Stomach (tissue), 9 donors: ENCODE results near the gene ENPP4. TPM values are rescaled to one million over a fixed set of nuclear protein-coding genes. Genes with fewer than 3 reads are reported as not detected.
A peak's percentile ranks its signal among the peaks of the same experiment; 100 is the strongest.

Experiments used
- DNase-seq, 2 donors: peaks; one replicate each; pipeline versions ENCODE4 v3.0.0 to v3.0.0-alpha.2; 2013 to 2019
- H3K27ac ChIP-seq, 5 donors: fragments of 200-600 bp in 4 of 5; sonication (generic) in 4 of 5; one replicate each; pipeline ENCODE4 v1.5.1; 2013 to 2019; ENCODE audit warnings: mild to moderate bottlenecking in 1 of 5, moderate library complexity in 1 of 5
- H3K27me3 ChIP-seq, 3 donors: fragments of 200-600 bp; sonication (generic); one replicate each; pipeline ENCODE4 v1.5.1; 2017 to 2019; ENCODE audit warnings: mixed run types in 1 of 3
- H3K36me3 ChIP-seq, 4 donors: fragments of 200-600 bp; sonication (generic); 1 replicate in 3 of 4; 2 replicates in 1 of 4; pipeline ENCODE4 v1.5.1; 2016 to 2019
- H3K4me1 ChIP-seq, 4 donors: fragments of 200-600 bp; sonication (generic); one replicate each; pipeline ENCODE4 v1.5.1; 2016 to 2019
- H3K4me3 ChIP-seq, 4 donors: fragments of 200-600 bp; sonication (generic) in 3 of 4; one replicate each; pipeline ENCODE4 v1.5.1; 2016 to 2019; ENCODE audit warnings: mild to moderate bottlenecking in 1 of 4
- H3K9me3 ChIP-seq, 4 donors: fragments of 200-600 bp; sonication (generic); one replicate each; pipeline ENCODE4 v1.5.1; 2016 to 2019
- CTCF ChIP-seq, 7 experiments: fragments of 450-650 bp in 4 of 7; fragments of 200-600 bp in 3 of 7; sonication (generic) in 3 of 7; IDR thresholded peaks; one replicate each; pipeline ENCODE4 v1.5.1; 2016 to 2019; ENCODE audit warnings: antibody characterized with exemption in 7 of 7, control low read depth in 2 of 7, mild to moderate bottlenecking in 1 of 7
- EP300 ChIP-seq: sonication (generic); formaldehyde crosslinking; IDR thresholded peaks from one replicate; pipeline ENCODE4 v1.6.1; 2017; ENCODE audit warnings: antibody characterized with exemption
- POLR2A ChIP-seq, 4 donors: fragments of 450-650 bp; IDR thresholded peaks; one replicate each; pipeline ENCODE4 v1.6.1; 2016; ENCODE audit warnings: antibody characterized with exemption in 4 of 4, control low read depth in 2 of 4, mild to moderate bottlenecking in 1 of 4, moderate library complexity in 1 of 4
- POLR2AphosphoS5 ChIP-seq, 3 donors: sonication (generic); formaldehyde crosslinking; IDR thresholded peaks; one replicate each; pipeline ENCODE4 v1.6.1; 2016; ENCODE audit warnings: antibody characterized with exemption in 3 of 3
- WGBS, 5 donors: extraction: QIAGEN DNeasy Blood & Tissue Kit in 3 of 5; methylation state at CpG; one replicate each; pipeline versions ENCODE4 v1.1.5 to v1.1.7; 2013 to 2018; 5-methylcytosine and 5-hydroxymethylcytosine counted together
- intact Hi-C: fragments of 100-400 bp; cut with DNase I; formaldehyde crosslinking; loops from one replicate; pipeline ENCODE4 v1.15.1; 2023; ENCODE audit warnings: low total_unique reads
- polyA plus RNA-seq, 3 donors: library from polyadenylated mRNA; stranded (reverse); fragments of 200-250 nt; gene quantifications; one replicate each; pipeline ENCODE4 v1.2.3, GENCODE V29; 2013
- total RNA-seq, 5 donors: library from RNA; depleted of rRNA; stranded (reverse); fragments of >200 nt; gene quantifications; one replicate each; pipeline versions ENCODE4 v1.1.0 to v1.2.3, GENCODE V29; 2014 to 2016
- donor health status: healthy with polysubstance abuse.
- donor health status: Bipolar disorder and iron deficiency.
- donor health status: healthy.

ENPP4 gene
- total and polyA plus RNA-seq, 8 donors: 2.3 to 24.6 (median 6.4) TPM

- 57 to 72% (median 66%) methylated on average over 4 of the region's 4 CpGs for WGBS, 5 donors
- no peaks in the 10 kb centered on the region for H3K9me3 ChIP-seq
- no peak overlapping the region for H3K27ac ChIP-seq
- TF ChIP-seq EP300 (no peak), POLR2AphosphoS5 (IDR thresholded peaks at IDR 0.05) (no peak), CTCF (IDR thresholded peaks at IDR 0.05) (no peak), POLR2A (IDR thresholded peaks at IDR 0.05) (no peak)
- no peaks in the 10 kb centered on the region for H3K36me3 ChIP-seq
- peaks cover 0 to 11% (median 5%) of the 10 kb centered on the region in 4 donors for H3K4me1 ChIP-seq
- intact Hi-C loops: no loop called here
- DNase-seq: peak in 1 of 2 donors; percentile 54
- H3K27me3 ChIP-seq: no peaks in the 10 kb centered on the region
- H3K4me3 ChIP-seq: no peak overlapping the region
Measured at GRCh38 chr6:46184114-46184513, 54.3 kb downstream of the ENPP4 start.

- DNase-seq: no peak
- Histone ChIP-seq H3K4me1 (peaks cover 0 to 11% (median 5%) of the 10 kb centered on the region in 4 donors), H3K4me3 (no peak overlapping the region), H3K9me3 (no peaks in the 10 kb centered on the region), H3K36me3 (no peaks in the 10 kb centered on the region), H3K27ac (no peak overlapping the region), H3K27me3 (no peaks in the 10 kb centered on the region)
- WGBS, 5 donors: 24 to 49% (median 36%) methylated on average over 1 of the region's 1 CpG
- TF ChIP-seq POLR2AphosphoS5 (IDR thresholded peaks at IDR 0.05) (no peak), POLR2A (IDR thresholded peaks at IDR 0.05) (no peak), EP300 (no peak), CTCF (IDR thresholded peaks at IDR 0.05) (no peak)
- intact Hi-C loops: no loop called here
Measured at GRCh38 chr6:46186583-46186982, 56.8 kb downstream of the ENPP4 start.

GRCh38 chr6:46189726-46190125 is 59.9 kb downstream of the ENPP4 start:
- TF ChIP-seq POLR2AphosphoS5 (IDR thresholded peaks at IDR 0.05) (no peak), POLR2A (IDR thresholded peaks at IDR 0.05) (no peak), CTCF (IDR thresholded peaks at IDR 0.05) (no peak), EP300 (no peak)
- WGBS, 5 donors: 91 to 97% (median 96%) methylated on average over 4 of the region's 4 CpGs
- Histone ChIP-seq H3K27me3 (no peaks in the 10 kb centered on the region), H3K36me3 (no peaks in the 10 kb centered on the region), H3K4me1 (peaks cover 0 to 11% (median 2%) of the 10 kb centered on the region in 4 donors), H3K4me3 (no peak overlapping the region), H3K27ac (no peak overlapping the region), H3K9me3 (no peaks in the 10 kb centered on the region)
- intact Hi-C loops: no loop called here
- no peak for DNase-seq

GRCh38 chr6:46190889-46191288 is 61.1 kb downstream of the ENPP4 start:
- Histone ChIP-seq H3K4me3 (no peak overlapping the region), H3K4me1 (peaks cover 0 to 11% (median 2%) of the 10 kb centered on the region in 4 donors), H3K36me3 (no peaks in the 10 kb centered on the region), H3K9me3 (no peaks in the 10 kb centered on the region), H3K27me3 (no peaks in the 10 kb centered on the region), H3K27ac (no peak overlapping the region)
- intact Hi-C loops: no loop called here
- TF ChIP-seq CTCF (IDR thresholded peaks at IDR 0.05): no peak
- no peak for TF ChIP-seq POLR2A (IDR thresholded peaks at IDR 0.05)
- TF ChIP-seq POLR2AphosphoS5 (IDR thresholded peaks at IDR 0.05): no peak
- TF ChIP-seq EP300: no peak
- no peak for DNase-seq
- WGBS, 5 donors: 79 to 95% (median 91%) methylated on average over 4 of the region's 4 CpGs
